SW480 (cell line): ENCODE measurements around the gene C1orf53.
"Not testable (repeated sequence)": the region's sequence is repeated elsewhere in the genome, so short reads cannot be mapped to it uniquely, and the experiment has no call there.

Source experiments
- DNase-seq: peaks from one replicate; pipeline ENCODE4 v3.0.0-alpha.2; 2016; ENCODE audit warnings: low spot score

The C1orf53 gene

GRCh38 chr1:197902454-197903195 lies at the start of gene C1orf53:
Gene C1orf53 (plus strand): TSS chr1:197902630. CDS start chr1:197902650, 20 bp downstream.
- peak; percentile 86 for DNase-seq

GRCh38 chr1:197855751-197856150 lies 46.7 kb upstream of the C1orf53 start:
- not testable (repeated sequence) for DNase-seq

GRCh38 chr1:197857477-197857876 lies 45.0 kb upstream of the C1orf53 start:
- DNase-seq, result no peak

GRCh38 chr1:197859024-197859423 lies 43.4 kb upstream of the C1orf53 start:
- no peak for DNase-seq

GRCh38 chr1:197862221-197862620 lies 40.2 kb upstream of the C1orf53 start:
- no peak for DNase-seq

- no peak for DNase-seq
These were observed 39.8 kb upstream of the C1orf53 start for GRCh38 chr1:197862671-197863070.

GRCh38 chr1:197865809-197866208 lies 36.6 kb upstream of the C1orf53 start:
- DNase-seq, result no peak

GRCh38 chr1:197868751-197869489 lies 33.5 kb upstream of the C1orf53 start:
- DNase-seq, result peak; percentile 58

GRCh38 chr1:197869490-197870077 lies 32.8 kb upstream of the C1orf53 start:
- DNase-seq, result no peak

- no peak for DNase-seq
These were observed 25.5 kb upstream of the C1orf53 start for GRCh38 chr1:197876894-197877293.

- not testable (repeated sequence) for DNase-seq
These were observed 22.0 kb upstream of the C1orf53 start for GRCh38 chr1:197880385-197880784.

GRCh38 chr1:197882241-197882640 lies 20.2 kb upstream of the C1orf53 start:
- not testable (repeated sequence) for DNase-seq

- DNase-seq, result no peak
These were observed 18.3 kb upstream of the C1orf53 start for GRCh38 chr1:197884173-197884572.

GRCh38 chr1:197890936-197891335 lies 11.5 kb upstream of the C1orf53 start:
- no peak for DNase-seq

- no peak for DNase-seq
These were observed 9.7 kb upstream of the C1orf53 start for GRCh38 chr1:197892684-197893083.

- DNase-seq, result no peak
These were observed 6.1 kb upstream of the C1orf53 start for GRCh38 chr1:197896301-197896700.

GRCh38 chr1:197899037-197899436 lies 3.4 kb upstream of the C1orf53 start:
- no peak for DNase-seq

- DNase-seq, result no peak
These were observed 338 bp upstream of the C1orf53 start for GRCh38 chr1:197902131-197902453.

GRCh38 chr1:197903196-197903514 lies 725 bp downstream of the C1orf53 start:
- DNase-seq, result no peak

- no peak for DNase-seq
These were observed 1.8 kb downstream of the C1orf53 start for GRCh38 chr1:197904126-197904787.

GRCh38 chr1:197905699-197906351 lies 3.4 kb downstream of the C1orf53 start:
- no peak for DNase-seq
